OCI-LY3 (cell line): ENCODE measurements around the gene DLGAP4.

Experiments used
- H2AFZ ChIP-seq: fragments of 200-600, 300-600 bp; shearing (Covaris generic); 2 replicates; pipeline ENCODE4 v1.6.0; 2014; ENCODE audit warnings: antibody characterized with exemption, low read depth, low read length
- H3K27ac ChIP-seq: fragments of 200-600, 300-600 bp; sonication (generic); 2 replicates; pipeline ENCODE4 v1.5.1; 2014; ENCODE audit warnings: mild to moderate bottlenecking, low read length, moderate library complexity, mixed read lengths
- H3K27me3 ChIP-seq: fragments of 200-600, 300-600 bp; sonication (generic); 2 replicates; pipeline ENCODE4 v1.6.1; 2014; ENCODE audit warnings: low read depth, low read length, mixed read lengths
- H3K36me3 ChIP-seq: fragments of 200-600, 300-600 bp; sonication (generic); replicated peaks from 2 replicates; pipeline ENCODE3; 2014; ENCODE audit warnings: low read depth, low read length, mixed read lengths
- H3K4me1 ChIP-seq: fragments of 300-600, 200-600 bp; sonication (generic); 2 replicates; pipeline ENCODE4 v1.6.1; 2014; ENCODE audit warnings: low read length, mixed read lengths
- H3K4me2 ChIP-seq: fragments of 200-600, 300-600 bp; sonication (generic); 2 replicates; pipeline ENCODE4 v1.6.1; 2014; ENCODE audit warnings: low read length, mixed read lengths
- H3K4me3 ChIP-seq: fragments of 300-600, 200-600 bp; sonication (generic); 2 replicates; pipeline ENCODE4 v1.5.1; 2014; ENCODE audit warnings: antibody characterized with exemption, mild to moderate bottlenecking, low read length, moderate library complexity
- H3K79me2 ChIP-seq: fragments of 300-600, 200-600 bp; shearing (Covaris generic); 2 replicates; pipeline ENCODE4 v1.6.1; 2014; ENCODE audit warnings: mild to moderate bottlenecking, low read length, mixed read lengths
- H3K9ac ChIP-seq: fragments of 300-600, 200-600 bp; shearing (Covaris generic); 2 replicates; pipeline ENCODE4 v1.6.0; 2014; ENCODE audit warnings: mild to moderate bottlenecking, low read length, moderate library complexity
- H3K9me3 ChIP-seq: fragments of 200-600, 300-600 bp; shearing (Covaris generic); 2 replicates; pipeline ENCODE4 v1.6.1; 2014; ENCODE audit warnings: low read length, mixed read lengths; ENCODE audit not compliant: insufficient read depth
- H4K20me1 ChIP-seq: fragments of 200-600, 300-600 bp; sonication (generic); 2 replicates; pipeline ENCODE4 v1.6.1; 2016; ENCODE audit warnings: low read length, mixed read lengths; ENCODE audit not compliant: insufficient read depth
- CTCF ChIP-seq: fragments of 200-600, 300-600 bp; sonication (generic); IDR thresholded peaks from 2 replicates; pipeline ENCODE4 v1.5.1; 2014; ENCODE audit warnings: antibody characterized with exemption, low read length, low read depth
- EZH2phosphoT487 ChIP-seq: fragments of 200-600 bp; shearing (Covaris generic); IDR thresholded peaks from 2 replicates; pipeline ENCODE4 v1.6.1; 2018; ENCODE audit warnings: antibody characterized with exemption, mixed run types, low read depth

DLGAP4 gene

DNA sequence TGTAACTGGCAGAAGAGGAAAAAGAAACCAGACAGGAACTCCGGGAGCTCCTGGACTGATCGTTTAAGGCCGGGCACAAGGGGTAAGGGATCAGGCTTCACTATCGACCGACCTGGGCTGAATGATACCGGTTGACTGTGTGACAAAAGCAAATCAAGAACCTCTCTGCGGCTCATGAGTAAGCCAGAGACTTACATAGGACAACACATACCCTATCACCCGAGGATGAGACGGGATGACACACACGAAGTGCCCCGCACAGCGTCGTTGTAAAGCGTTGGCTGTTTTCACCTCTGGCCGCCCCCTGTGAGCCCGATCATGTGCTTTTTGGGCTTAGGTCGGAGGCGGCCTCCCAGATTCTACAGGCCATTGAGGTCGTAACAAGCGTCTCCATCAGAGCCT, 266.6 kb downstream of the DLGAP4 start:
- peak overlapping the region; percentile 81 for H3K4me3 ChIP-seq

GRCh38 chr20:36573103-36573797, 267.1 kb downstream of the DLGAP4 start, which contains the start of gene TGIF2:
TSS of gene TGIF2 (plus strand) at chr20:36573597. CDS start at chr20:36578775, 5,178 bp downstream.
- peaks cover 14% of the 10 kb centered on the region for H3K36me3 ChIP-seq
- TF ChIP-seq CTCF = no peak
- no peak for TF ChIP-seq EZH2phosphoT487
- H3K4me3 ChIP-seq = peak within 1 kb of the TSS; percentile 95
- H3K4me2 ChIP-seq = peak within 1 kb of the TSS; percentile 85
- H3K9me3 ChIP-seq = no peaks in the 10 kb centered on the region
- H3K9ac ChIP-seq = peak within 1 kb of the TSS; percentile 99
- H3K27ac ChIP-seq = peak within 1 kb of the TSS; percentile 84
- peaks cover 13% of the 10 kb centered on the region for H3K4me1 ChIP-seq
- peaks cover 29% of the 10 kb centered on the region for H4K20me1 ChIP-seq
- H3K79me2 ChIP-seq = peaks cover 48% of the 10 kb centered on the region
- no peaks in the 10 kb centered on the region for H3K27me3 ChIP-seq
- H2AFZ ChIP-seq = peak within 1 kb of the TSS; percentile 55; the same call in 1 of the 2 replicates

More for the DNA sequence above, 266.6 kb downstream of the DLGAP4 start:
- Histone ChIP-seq H3K4me1 (peaks cover 13% of the 10 kb centered on the region), H3K9ac (peak overlapping the region; percentile 84), H3K27ac (peak overlapping the region; percentile 52), H3K27me3 (no peaks in the 10 kb centered on the region), H3K9me3 (no peaks in the 10 kb centered on the region), H3K4me2 (peak overlapping the region; percentile 82), H3K79me2 (peaks cover 43% of the 10 kb centered on the region), H2AFZ (peak overlapping the region; percentile 55; the same call in 1 of the 2 replicates), H3K36me3 (peaks cover 10% of the 10 kb centered on the region), H4K20me1 (peaks cover 23% of the 10 kb centered on the region)
- TF ChIP-seq CTCF = no peak
- TF ChIP-seq EZH2phosphoT487 = no peak

DNA sequence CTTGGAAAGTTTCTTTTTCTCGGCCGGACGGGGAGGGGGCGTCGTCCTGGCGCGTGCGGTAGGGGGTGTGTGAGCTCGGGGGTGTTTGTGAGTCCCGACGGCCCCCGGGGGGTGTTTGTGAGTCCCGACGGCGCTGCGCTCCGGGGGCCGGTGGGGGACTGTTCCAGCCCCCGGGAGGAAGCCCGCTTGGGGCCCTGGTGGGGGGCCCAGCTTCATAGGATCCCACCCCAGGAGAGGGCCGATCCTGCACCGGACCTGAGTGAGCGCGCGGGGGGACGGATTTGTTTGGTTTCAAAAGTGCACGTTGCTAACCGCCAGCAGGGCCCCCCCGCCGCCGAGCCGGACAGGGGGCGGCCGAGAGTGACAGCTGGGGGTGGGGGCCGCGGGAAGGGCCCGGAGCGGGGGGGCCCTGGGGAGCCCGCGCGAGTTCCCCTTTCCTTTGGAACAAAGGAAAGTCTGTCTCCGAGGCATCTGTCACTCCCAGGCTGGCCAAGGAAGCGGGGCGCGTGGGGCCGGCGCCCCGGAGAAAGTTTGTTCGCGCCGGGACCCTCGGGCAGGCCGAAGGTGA, 267.7 kb downstream of the DLGAP4 start:
- TF ChIP-seq CTCF (no peak), EZH2phosphoT487 (no peak)
- H3K4me2 ChIP-seq = peak overlapping the region; percentile 85
- peaks cover 55% of the 10 kb centered on the region for H3K79me2 ChIP-seq
- peaks cover 13% of the 10 kb centered on the region for H3K4me1 ChIP-seq
- peak overlapping the region; percentile 95 for H3K4me3 ChIP-seq
- H3K27ac ChIP-seq = peak overlapping the region; percentile 84
- peaks cover 20% of the 10 kb centered on the region for H3K36me3 ChIP-seq
- no peaks in the 10 kb centered on the region for H3K27me3 ChIP-seq
- H3K9ac ChIP-seq = peak overlapping the region; percentile 99
- peaks cover 35% of the 10 kb centered on the region for H4K20me1 ChIP-seq
- H3K9me3 ChIP-seq = no peaks in the 10 kb centered on the region
- H2AFZ ChIP-seq = no peak overlapping the region

DNA sequence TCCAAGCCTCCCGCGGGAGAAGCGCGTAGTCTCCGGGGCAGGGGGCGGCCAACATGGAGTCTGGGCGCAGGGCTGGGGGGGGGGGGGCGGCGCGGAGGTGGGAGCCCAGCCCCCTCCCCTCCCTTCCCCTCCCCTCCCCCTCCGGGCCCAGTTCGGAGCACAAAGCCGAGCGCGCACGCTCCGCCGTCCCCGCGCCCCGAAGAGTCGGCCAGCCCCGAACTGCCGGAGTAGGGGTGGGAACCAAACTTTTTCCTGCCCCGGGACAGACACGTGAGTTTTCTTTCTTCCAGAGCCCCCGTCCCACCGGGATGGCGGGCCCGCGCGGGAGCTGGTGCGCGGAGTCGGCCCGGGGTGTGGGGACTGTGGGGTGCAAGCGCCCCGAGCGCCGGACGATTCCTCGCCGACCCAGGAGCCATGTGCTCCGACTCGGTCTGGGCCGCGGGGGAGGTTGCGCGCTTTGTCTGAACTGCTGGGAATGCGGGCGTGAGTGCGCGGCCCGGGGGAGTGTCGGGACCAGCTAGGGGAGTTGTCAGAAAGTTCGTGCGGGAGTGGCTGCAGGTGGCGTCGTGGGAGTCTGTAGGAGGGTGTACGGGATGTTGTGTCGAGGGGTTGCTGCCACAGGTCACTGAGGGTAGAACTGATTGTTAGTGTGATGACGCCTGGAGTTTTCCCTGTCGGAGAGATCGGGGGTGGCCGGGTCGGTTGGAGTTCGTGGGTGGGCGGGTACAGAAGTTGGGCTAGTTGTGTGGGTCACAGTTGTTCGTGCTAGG, 268.4 kb downstream of the DLGAP4 start:
- peaks cover 24% of the 10 kb centered on the region for H3K36me3 ChIP-seq
- 0 out of 2 replicates have a peak, but pooled peaks have one; percentile 30 for TF ChIP-seq CTCF
- no peak for TF ChIP-seq EZH2phosphoT487
- H3K79me2 ChIP-seq = peaks cover 61% of the 10 kb centered on the region
- peaks cover 40% of the 10 kb centered on the region for H4K20me1 ChIP-seq
- peak overlapping the region; percentile 85 for H3K4me2 ChIP-seq
- H2AFZ ChIP-seq = no peak overlapping the region
- peaks cover 15% of the 10 kb centered on the region for H3K4me1 ChIP-seq
- peak overlapping the region; percentile 99 for H3K9ac ChIP-seq
- peak overlapping the region; percentile 95 for H3K4me3 ChIP-seq
- H3K27me3 ChIP-seq = no peaks in the 10 kb centered on the region
- peak overlapping the region; percentile 84 for H3K27ac ChIP-seq
- H3K9me3 ChIP-seq = no peaks in the 10 kb centered on the region
